GM18499 (cell line): ENCODE results near the gene THOP1.

ENCODE experiments used
- ATAC-seq: cut with Tn5 transposase; IDR thresholded peaks from one replicate; pipeline ENCODE4 v1.9.1; 2021; ENCODE audit warnings: moderate number of reproducible peaks; ENCODE audit not compliant: insufficient read depth, unreplicated experiment

THOP1 gene

DNA sequence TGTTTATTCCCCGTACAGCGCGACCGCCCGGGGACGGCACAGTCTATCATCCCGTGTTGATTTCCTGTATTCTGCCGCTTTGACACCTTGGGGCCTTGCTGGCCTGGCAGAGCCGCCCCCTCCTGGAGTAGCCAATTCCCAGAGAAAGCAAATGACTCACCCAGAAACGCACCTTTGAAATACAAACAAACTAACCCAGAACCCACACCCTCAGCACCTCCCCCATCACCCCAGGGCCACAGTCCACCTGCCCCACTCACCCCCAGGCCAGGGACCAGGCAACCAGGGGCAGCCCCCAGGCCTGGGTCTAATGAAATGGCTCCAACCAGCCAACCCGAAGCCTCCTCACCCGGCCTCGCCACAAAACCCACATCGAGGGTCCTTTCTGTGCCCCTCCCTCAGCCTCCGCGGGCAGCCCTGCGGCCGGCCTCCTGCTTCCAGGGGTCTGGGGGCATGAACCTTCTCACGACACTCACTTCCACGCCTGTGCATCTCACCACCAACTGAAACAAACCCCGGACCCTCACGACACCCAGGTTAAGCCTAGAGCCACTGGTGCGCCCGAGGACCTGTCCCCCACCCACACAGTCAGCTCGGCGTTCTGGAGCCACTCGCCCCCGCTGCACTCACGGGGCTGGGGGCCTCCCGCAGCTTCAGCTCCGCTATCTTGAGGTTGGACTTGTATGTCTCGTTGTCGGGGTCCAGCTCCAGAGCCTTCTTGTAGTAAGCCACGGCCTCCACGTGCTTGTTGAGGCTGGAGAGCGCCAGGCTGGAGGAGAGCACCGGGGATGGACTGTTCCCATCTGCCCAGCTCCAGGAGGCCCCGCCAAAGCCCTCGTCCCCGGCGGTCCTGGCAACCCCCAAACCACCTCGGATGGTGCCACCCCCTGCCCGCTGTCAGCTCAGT lies 23.2 kb upstream of the THOP1 start:
- no peak for ATAC-seq

DNA sequence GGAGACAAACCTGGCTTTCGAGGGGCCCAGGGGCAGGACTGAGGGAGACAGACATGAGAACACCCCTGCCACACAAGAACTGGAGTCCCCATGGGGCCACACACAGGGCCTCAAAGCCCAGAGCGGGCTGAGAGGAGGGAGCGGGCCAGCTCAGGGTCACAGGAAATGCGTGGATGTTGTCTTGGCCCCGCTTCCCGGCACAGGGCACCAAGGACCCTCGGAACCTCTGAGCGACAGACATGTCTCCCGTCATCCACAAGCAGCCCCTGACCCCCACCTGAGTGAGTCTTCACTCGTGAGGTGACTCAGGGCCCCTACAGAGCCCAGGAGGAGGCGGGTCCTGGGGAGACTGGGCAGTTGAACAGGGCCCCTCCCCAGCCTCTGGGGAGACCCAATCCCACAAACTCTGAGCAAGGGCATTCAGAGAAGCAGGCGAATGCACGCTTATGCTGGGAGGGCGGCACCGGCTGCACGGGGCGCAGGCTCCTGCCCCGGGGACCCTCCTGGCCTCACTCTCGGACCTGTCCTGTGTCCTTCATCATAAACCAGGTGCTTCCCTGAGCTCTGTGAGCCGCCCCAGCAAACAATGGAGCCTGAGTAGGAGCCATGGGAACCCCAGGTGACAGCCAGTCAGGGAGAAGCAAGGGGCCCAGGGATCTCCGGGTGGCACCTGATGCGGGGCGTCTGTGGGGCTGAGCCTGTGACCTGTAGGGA lies 22.4 kb upstream of the THOP1 start:
- no peak for ATAC-seq

DNA sequence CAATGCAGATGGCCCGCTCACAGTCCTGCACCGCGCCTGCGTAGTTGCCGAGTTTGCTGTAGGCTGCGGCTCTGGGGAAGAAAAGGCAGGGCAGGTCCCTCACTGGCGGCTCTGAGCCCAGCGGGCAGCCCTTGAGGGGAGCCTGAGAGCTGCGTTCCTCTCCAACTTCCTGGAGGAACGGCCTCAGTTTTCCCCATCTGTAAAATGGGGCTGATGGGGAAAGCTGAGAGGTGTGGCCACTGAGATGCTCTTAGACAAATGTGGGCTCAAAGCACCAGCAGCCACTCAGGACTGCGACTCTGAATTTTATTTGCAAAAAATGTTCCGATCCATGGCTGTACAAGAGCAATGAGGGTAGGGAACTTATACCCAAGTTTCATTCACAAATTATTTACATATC lies 21.6 kb upstream of the THOP1 start:
- ATAC-seq = no peak

- no peak for ATAC-seq
Observed at GRCh38 chr19:2764945-2765344, 20.4 kb upstream of the THOP1 start.

- no peak for ATAC-seq
Observed at GRCh38 chr19:2765376-2765775, 19.9 kb upstream of the THOP1 start.

- ATAC-seq = no peak
Observed at GRCh38 chr19:2766594-2767372, 18.5 kb upstream of the THOP1 start.

GRCh38 chr19:2767688-2768087 lies 17.6 kb upstream of the THOP1 start:
- no peak for ATAC-seq

DNA sequence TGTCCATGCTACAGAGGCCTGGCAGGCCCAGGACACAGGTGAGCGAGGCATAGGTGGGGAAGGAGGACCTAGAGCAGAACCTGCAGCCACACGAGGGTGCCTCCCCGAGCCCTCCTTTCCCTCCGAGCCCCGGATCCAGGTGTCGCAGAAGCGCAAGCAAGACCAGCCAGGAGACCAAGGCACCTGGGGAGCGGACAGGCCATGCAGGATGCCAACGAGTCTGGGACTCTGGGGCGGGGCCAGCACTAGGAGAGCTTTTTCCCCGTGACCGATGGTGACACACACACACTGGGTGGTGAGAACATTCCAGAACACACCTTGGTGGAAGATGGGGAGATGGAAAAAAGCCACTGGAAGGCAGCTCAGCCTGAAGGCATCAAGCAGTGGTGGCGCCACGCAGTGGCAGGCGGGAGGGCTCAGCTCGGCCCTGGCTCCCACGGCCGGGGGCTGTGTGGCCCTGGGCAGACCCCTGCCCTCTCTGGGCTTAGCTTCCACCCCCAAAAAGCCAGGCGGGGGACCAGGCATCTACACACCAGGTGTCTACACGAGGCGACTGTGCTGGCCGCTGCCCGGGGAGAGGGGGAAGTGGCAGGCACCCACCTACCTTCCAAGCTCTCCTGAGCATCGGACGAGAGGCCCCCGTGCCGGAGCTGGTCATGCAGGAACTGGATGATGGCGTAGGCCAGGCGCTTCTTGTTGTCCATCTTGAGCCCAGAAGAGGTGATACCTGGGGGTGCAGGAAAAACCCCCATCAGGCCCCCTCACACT lies 16.8 kb upstream of the THOP1 start:
- ATAC-seq = no peak

DNA sequence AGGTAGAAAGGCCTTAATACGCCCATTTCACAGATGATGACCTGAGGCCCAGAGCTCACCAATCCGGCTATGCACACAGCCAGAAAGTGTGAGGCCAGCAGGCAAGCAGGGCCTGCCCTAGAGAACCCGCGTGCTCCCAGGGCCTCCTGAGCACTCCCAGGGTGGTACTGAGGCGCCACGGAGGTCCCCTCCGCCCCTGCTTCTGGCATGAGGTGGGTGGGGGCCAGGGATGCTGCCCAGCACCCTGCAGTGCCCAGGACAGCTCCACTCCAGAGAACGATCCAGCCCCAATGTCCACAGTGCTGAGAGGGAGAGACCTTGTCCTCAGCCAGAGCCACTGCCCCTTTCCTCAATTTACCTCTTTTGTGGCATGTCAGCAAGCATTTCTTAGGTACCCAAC lies 16.1 kb upstream of the THOP1 start:
- ATAC-seq = no peak

DNA sequence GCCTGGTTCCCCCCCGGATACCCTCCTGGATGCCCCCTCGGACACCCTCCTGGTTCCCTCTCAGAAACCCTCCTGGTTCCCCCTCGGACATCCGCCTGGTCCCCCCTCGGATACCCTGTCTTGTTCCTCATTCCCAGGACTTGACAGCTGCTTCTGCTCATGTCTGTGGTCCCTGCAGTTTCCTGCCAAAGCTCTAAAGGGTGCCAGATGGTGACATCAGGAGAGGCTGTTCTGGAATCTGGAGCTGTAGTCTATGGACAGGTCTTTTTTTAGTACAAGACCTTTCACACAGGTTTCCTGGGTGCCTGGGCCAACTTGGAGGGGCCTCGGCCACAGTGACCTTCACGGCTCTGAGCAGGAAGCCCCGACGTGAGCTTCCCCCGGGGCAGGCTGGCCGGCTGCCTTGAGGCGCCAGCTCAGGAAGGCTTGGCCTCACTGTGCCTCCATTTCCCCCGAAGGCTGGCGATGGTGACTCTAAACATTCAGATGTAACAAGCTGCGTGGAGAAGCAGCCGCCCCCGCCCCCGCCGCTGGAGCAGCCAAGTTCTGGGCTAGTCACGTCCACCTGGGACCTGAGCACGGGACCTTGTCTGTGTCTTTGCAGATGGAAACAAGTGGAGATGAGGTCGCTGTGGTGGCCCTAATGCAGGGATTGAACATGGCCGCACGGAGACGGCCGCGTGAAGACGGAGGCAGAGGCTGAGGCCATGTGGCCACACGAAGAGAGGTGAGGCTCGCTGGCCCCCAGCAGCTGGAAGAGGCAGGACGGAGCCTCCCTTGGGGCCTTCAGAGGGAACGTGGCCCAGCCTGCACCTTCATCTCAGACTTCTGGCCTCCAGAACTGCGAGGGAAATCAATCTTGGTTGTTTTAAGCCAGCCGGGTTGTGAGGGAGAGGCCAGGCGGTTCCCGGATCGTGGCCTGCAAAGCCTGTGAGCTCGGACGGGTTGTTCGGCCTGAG lies 15.0 kb upstream of the THOP1 start:
- no peak for ATAC-seq

- ATAC-seq = no peak
Observed at GRCh38 chr19:2771786-2772674, 13.3 kb upstream of the THOP1 start.

GRCh38 chr19:2774083-2774679 lies 11.1 kb upstream of the THOP1 start:
- no peak for ATAC-seq

DNA sequence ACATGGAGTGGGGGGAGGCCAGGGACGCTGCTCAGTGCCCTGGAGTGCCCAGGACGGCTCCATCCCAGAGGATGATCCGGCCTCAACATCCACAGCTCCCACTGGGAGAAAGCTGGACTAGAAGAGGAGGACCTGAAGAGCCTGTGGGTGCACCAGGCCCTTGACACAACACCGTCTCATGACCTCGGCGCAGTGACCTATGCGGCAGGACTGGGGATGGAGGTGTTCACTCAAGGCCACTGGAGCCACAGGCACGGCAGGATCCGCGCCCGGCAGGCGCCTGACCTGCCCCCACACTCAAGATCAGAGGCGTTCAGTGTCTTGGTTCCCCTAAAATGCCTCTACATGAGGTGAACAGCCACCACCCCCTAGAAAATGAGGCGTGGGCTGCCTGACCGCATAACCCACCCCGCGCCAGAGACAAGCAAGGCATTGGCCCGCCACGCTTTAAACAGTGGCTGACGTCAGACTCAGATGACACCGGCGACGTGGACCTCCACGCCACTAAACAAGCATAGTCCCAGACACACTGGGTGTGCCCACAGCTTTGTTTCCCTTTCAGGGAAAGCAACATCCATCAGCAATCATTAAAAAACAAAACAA lies 10.2 kb upstream of the THOP1 start:
- ATAC-seq = no peak

DNA sequence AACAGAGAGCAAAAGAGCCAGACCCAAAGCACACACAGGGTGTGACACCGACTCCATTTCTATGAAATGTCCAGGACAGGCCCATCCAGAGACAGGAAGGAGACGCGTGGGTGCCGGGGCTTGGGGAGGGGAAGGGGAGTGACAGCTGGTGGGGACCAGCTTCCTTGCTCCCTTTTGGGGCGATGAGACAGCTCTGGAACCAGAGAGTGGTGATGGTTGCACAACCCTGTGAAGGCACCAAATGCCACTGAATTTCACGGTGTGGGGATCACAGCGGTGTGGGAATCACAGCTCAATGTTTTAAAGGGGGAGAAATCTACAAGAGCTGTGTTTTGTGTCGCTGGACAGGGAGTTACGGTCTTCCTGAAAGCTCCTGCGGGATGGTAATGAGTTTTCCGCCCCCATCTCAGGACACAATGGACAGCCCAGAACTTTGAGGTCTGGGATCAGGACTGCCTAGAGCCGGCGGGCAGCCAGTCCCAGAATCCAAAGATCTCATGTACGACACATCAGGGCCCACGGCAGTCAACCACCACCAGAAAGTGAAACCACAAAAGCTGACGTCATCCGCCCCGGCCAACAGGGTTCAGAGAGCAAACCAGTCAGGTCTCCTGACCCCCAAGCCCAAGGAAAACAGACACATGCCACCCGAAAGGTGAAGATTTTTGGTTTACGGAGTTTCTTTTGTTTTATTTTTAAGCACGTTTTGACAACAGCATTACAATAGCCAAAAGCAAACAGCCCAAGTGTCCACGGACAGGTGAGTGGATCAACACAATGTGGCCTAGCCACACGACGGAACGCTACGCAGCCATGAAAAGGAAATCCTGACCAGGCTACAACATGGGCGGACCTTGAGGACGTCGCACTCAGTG lies 9.5 kb upstream of the THOP1 start:
- ATAC-seq = no peak

GRCh38 chr19:2777952-2778683 lies 7.2 kb upstream of the THOP1 start:
- ATAC-seq = no peak
